ELR (cell line): Measurements from ENCODE around the gene THSD4.
A peak's percentile ranks its signal among the peaks of the same experiment; 100 is the strongest.

Source experiments
- DNase-seq: peaks from one replicate; pipeline ENCODE4 v3.0.0-alpha.2; 2015; ENCODE audit warnings: low read depth

THSD4 gene

DNA sequence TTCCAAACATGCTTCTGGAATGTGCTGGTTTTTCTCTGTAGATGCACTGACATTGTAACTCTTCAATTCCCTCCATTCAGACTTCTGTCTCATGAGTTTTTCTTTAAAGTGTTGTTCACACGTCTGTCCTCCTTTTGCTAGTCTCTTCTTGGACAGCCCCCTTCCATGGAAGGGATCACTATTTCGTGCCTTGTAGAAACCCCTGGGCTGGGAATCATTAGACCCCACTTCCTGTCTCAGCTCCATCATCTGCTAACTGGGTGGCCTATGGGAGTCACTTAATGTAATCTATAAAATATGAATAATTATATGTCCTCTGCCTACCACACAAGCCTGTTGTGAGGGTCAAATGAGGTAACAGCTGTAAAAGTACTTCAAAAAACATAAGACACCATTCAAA lies 110.6 kb downstream of the THSD4 start:
- DNase-seq: no peak

GRCh38 chr15:71226536-71227455 lies 111.5 kb downstream of the THSD4 start:
- no peak for DNase-seq

GRCh38 chr15:71228403-71228802 lies 113.1 kb downstream of the THSD4 start:
- DNase-seq: no peak

DNA sequence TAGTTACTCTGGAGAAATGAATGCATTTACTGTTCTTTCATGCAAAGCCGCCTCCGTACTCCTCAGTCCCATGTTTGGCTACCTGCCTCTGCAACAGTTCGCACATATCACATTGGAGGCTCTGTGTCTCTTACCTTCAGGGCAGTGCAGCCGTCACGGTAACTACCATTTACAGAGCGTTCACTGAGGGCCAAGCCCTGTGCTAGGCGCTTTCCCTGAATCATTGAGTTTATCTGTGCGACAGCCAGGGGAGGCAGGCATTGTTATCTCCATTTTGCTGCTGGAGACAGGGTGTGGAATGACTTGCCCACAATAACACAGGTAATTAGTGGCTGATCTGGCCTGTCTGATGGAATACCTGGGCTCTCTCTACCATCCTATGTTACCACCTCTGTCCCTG lies 115.0 kb downstream of the THSD4 start:
- no peak for DNase-seq

DNA sequence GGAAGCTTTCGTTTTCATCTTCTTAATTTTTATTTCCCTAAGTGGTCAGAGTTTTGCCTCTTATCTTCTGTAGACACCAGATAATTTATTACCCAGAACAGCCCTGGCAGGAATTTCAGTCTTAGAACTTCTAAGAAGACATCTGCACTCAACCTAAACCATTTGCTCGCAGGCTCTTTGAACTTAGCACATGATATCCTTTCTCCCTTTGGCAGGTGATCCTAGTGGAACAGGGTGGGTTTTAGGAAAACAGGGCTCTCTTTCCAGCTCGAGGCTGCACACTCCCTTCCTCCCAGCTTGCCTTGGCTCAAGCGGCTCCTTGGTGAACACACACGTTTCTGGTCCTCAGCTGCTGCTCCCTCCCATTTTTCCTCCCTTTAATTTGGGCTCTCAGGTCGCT lies 116.5 kb downstream of the THSD4 start:
- DNase-seq: no peak

DNA sequence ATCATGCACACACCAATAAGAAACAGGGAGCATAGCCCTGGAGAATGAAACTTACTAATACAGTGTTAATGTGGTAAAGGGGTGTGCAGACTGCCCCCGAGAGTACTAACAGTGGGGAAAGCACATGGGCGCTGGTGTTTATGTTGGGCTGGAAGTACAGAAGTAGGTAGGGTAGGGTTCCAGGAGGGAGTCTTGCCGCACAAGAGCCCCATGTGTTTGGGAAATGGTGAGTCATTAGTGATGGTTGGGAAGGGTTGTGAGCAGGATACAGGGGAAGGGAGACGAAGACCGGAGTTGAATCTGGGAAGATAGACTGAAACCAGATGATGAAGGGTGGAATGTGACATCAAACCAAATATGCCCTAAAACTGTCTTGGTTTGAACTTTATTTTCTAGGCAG lies 117.1 kb downstream of the THSD4 start:
- DNase-seq: no peak

DNA sequence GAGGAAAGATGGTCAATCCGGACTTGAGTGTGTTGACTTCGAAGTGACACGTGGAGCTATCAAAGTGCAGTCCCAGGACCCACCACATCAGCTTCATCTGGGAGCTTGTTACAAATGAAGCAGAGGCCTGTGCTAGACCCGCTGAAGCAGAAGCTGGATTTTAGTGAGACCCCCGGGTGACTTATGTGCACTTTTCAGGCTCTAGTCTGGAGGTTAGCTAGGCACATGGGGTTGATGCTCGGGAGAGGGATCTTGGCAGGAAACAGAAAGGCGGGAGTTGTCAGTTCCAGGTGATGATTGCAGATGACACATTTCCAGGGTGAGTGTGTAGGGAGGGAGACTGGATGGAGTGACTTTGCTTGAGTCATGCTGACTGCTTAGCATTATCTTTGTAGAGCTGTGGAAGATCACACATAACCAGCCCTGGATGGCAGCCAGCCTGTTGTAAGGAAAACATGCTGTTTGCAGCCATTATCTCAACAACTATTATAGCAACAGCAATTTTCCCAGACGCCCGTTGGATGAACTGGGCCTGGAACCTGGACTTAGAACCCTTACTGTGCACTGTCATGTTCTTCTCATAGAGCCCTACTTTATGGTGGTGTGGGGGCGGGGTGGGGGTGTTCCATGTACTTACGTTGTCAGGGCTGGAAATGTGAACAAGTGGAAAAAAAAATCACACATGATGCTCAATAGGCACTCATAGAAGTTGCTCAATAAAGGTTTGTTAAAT lies 122.4 kb downstream of the THSD4 start:
- peak; percentile 97 for DNase-seq

GRCh38 chr15:71238926-71239325 lies 123.7 kb downstream of the THSD4 start:
- peak; percentile 14 for DNase-seq

- DNase-seq: no peak
Observed at GRCh38 chr15:71239592-71240364, 124.5 kb downstream of the THSD4 start.

DNA sequence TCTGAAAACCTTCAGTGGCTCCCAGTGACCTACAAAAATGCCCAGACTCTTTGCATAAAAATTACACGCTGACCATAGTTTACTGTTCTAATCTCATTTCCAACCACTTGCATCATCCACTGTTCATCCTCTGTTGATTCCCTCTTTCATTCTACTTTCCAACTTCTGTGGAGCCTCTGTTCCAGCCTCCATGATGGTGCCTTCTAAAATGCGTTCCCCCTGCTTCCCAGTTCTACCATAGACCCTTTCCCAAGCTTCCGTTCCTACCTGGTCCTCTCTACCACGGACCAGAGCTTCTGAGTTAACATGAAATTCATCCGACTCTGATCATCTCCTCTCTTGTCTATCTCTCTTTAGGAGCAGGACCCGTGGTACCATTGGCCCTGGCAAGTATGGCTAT lies 127.0 kb downstream of the THSD4 start:
- no peak for DNase-seq

GRCh38 chr15:71244250-71244649 lies 129.0 kb downstream of the THSD4 start:
- DNase-seq: no peak

GRCh38 chr15:71245588-71245987 lies 130.3 kb downstream of the THSD4 start:
- DNase-seq: no peak

GRCh38 chr15:71248386-71248785 lies 133.1 kb downstream of the THSD4 start:
- DNase-seq: no peak

DNA sequence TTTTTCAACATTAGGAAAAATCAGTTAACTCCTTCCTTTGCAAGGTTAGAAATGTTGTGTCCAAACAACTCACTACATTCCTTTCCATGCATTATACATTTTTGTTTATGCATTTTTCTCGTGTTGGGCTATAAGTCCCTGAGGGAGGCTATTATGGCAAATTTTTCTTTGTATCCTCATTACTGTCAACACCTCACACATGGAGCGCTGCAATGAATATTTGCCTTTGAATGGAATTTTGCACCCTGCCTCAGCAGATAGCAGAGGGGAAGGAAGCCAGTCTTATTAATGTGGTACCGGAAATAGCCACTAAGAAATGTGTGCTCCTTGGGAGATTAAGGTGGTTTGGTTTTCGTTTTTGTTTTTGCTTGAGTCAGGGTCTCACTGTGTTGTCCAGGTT lies 134.7 kb downstream of the THSD4 start:
- DNase-seq: no peak

GRCh38 chr15:71250936-71251583 lies 135.8 kb downstream of the THSD4 start:
- no peak for DNase-seq

DNA sequence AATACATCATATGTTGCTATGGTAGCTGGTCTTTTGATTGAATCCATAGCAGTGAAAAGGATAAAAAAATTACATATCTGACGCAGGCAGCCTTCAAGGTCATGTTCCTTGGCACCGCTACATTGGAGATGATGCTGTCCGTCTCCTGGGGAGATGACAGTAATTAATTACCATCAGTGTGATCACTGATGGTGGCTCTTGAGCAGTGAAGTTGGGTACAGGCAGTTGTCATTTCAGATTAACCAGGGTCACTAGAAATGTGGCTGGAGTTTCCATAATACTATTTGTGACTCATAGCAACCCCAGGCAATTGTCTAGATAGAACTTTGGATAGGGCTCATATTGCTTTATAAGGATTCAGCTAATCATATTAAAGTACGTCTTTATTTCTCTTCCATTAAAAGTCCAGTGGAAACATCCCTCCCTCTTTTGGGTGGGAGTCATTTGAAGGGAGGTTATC lies 136.3 kb downstream of the THSD4 start:
- DNase-seq: peak; percentile 48

GRCh38 chr15:71252044-71252739 lies 136.9 kb downstream of the THSD4 start:
- peak; percentile 62 for DNase-seq

GRCh38 chr15:71252740-71253047 lies 137.4 kb downstream of the THSD4 start:
- DNase-seq: no peak

- no peak for DNase-seq
Observed at GRCh38 chr15:71254491-71254890, 139.2 kb downstream of the THSD4 start.

GRCh38 chr15:71256934-71257664 lies 141.8 kb downstream of the THSD4 start:
- no peak for DNase-seq

DNA sequence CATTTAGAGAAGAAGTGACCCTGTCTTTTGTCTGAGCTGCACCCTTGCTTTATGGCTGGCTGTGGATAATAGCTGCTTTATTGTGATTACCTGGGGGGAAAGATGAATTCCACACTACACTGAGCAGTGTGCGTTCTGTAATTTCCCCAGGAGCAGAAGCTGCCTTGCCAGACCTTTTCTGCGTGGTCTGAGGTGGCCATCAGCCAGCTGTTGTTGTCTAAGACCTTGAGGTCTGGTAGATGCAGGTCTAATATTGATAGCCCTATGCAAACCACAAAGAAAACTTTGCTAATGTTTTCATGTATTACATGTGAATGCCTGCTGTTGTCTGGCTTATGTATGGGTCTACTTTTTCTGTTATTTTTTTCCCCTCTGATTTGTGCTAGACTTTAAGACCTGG lies 144.6 kb downstream of the THSD4 start:
- no peak for DNase-seq
